ENCODE data around the gene PACS2. TPM values are rescaled to one million over a fixed set of nuclear protein-coding genes. Genes with fewer than 3 reads are reported as not detected.

PACS2 gene
- total RNA-seq, 4 donors from 2014 or later = 142 to 225 (median 183) TPM

DNA sequence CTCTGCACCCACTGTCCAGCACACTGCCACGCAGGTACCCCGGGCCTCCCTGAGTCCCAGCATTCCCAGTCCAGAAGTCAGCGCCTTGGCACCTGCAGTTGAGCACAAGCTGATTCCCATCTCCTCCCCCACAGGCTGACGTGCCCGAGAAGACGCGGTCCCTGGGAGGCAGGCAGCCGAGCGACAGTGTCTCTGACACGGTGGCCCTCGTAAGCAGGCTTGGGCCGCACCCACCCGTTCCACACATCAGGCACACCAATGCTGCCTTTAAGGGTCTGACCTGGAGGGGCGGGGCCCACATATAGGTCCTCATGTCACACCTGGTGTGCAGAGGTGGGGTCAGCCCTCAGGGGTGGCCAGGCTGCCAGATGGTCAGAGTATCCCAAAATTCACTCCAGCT lies 65.4 kb downstream of the PACS2 start:
- no peaks in the 10 kb centered on the region for H3K4me1 ChIP-seq
- TF ChIP-seq, protein P1, sequence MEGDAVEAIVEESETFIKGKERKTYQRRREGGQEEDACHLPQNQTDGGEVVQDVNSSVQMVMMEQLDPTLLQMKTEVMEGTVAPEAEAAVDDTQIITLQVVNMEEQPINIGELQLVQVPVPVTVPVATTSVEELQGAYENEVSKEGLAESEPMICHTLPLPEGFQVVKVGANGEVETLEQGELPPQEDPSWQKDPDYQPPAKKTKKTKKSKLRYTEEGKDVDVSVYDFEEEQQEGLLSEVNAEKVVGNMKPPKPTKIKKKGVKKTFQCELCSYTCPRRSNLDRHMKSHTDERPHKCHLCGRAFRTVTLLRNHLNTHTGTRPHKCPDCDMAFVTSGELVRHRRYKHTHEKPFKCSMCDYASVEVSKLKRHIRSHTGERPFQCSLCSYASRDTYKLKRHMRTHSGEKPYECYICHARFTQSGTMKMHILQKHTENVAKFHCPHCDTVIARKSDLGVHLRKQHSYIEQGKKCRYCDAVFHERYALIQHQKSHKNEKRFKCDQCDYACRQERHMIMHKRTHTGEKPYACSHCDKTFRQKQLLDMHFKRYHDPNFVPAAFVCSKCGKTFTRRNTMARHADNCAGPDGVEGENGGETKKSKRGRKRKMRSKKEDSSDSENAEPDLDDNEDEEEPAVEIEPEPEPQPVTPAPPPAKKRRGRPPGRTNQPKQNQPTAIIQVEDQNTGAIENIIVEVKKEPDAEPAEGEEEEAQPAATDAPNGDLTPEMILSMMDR (IDR thresholded peaks at IDR 0.05) = no peak
- TF ChIP-seq POLR2A (IDR thresholded peaks at IDR 0.05) = no peak
- no peak for TF ChIP-seq EP300 (IDR thresholded peaks at IDR 0.05)
- no peak overlapping the region for H3K4me3 ChIP-seq
- 91 to 95% methylated on average over 14 of the region's 14 CpGs for WGBS, 2 donors
- no peak for DNase-seq (ENCODE audit: low spot score in 2 of 2)
- no peaks in the 10 kb centered on the region for H3K9me3 ChIP-seq
- no peak overlapping the region for H3K27ac ChIP-seq
- peaks cover 0 to 75% (median 4%) of the 10 kb centered on the region in 3 donors for H3K36me3 ChIP-seq
- H3K27me3 ChIP-seq = no peaks in the 10 kb centered on the region

DNA sequence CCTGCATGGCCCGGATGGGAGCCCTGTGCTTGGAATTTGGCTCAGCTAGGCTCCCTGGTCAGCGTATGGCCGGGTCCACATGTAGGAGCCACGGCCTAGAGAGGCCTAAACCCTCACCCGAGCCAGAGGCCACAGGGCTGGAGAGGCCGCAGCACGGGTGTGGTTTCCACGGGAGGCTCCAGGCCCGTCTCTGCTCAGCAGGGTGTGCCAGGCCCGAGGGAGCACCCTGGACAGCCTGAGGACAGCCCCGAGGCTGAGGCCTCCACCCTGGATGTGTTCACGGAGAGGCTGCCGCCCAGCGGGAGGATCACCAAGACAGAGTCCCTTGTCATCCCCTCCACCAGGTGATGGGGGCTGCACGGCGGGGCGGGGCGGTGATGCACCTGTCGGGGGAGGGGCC lies 66.2 kb downstream of the PACS2 start:
- DNase-seq (ENCODE audit: low spot score in 2 of 2) = no peak
- Histone ChIP-seq H3K36me3 (peaks cover 0 to 83% (median 4%) of the 10 kb centered on the region in 3 donors), H3K27ac (no peak overlapping the region), H3K27me3 (no peaks in the 10 kb centered on the region), H3K4me1 (no peaks in the 10 kb centered on the region), H3K4me3 (no peak overlapping the region), H3K9me3 (no peaks in the 10 kb centered on the region)
- no peak for TF ChIP-seq POLR2A (IDR thresholded peaks at IDR 0.05)
- TF ChIP-seq EP300 (IDR thresholded peaks at IDR 0.05) = no peak
- TF ChIP-seq, protein P1 (IDR thresholded peaks at IDR 0.05) = no peak
- WGBS, 2 donors = 85 to 91% methylated on average over 17 to 19 of the region's 19 CpGs

GRCh38 chr14:105381446-105382342 lies 67.1 kb downstream of the PACS2 start:
- H3K4me3 ChIP-seq = no peak overlapping the region
- 91 to 100% methylated on average over 9 to 22 of the region's 27 CpGs for WGBS, 2 donors
- H3K27me3 ChIP-seq = no peaks in the 10 kb centered on the region
- no peaks in the 10 kb centered on the region for H3K4me1 ChIP-seq
- DNase-seq (ENCODE audit: low spot score in 2 of 2) = no peak
- no peaks in the 10 kb centered on the region for H3K9me3 ChIP-seq
- peaks cover 0 to 86% (median 4%) of the 10 kb centered on the region in 3 donors for H3K36me3 ChIP-seq
- no peak overlapping the region for H3K27ac ChIP-seq
- TF ChIP-seq POLR2A (IDR thresholded peaks at IDR 0.05) = no peak

GRCh38 chr14:105382343-105383082 lies 68.0 kb downstream of the PACS2 start:
- WGBS, 2 donors = 93 to 98% methylated on average over 23 to 26 of the region's 26 CpGs
- Histone ChIP-seq H3K9me3 (no peaks in the 10 kb centered on the region), H3K36me3 (peaks cover 0 to 91% (median 4%) of the 10 kb centered on the region in 3 donors), H3K4me3 (no peak overlapping the region), H3K4me1 (no peaks in the 10 kb centered on the region), H3K27me3 (no peaks in the 10 kb centered on the region), H3K27ac (no peak overlapping the region)
- DNase-seq (ENCODE audit: low spot score in 2 of 2) = no peak
- TF ChIP-seq, protein P1 (IDR thresholded peaks at IDR 0.05) = no peak
- TF ChIP-seq EP300 (IDR thresholded peaks at IDR 0.05) = no peak
- TF ChIP-seq POLR2A (IDR thresholded peaks at IDR 0.05) = no peak

- Histone ChIP-seq H3K36me3 (peaks cover 0 to 98% (median 4%) of the 10 kb centered on the region in 3 donors), H3K27ac (no peak overlapping the region), H3K4me1 (peaks cover 0 to 4% (median 0%) of the 10 kb centered on the region in 4 donors), H3K27me3 (no peaks in the 10 kb centered on the region), H3K4me3 (no peak overlapping the region), H3K9me3 (no peaks in the 10 kb centered on the region)
- WGBS, 2 donors = 97 to 99% methylated on average over 23 to 31 of the region's 32 CpGs
- DNase-seq (ENCODE audit: low spot score in 2 of 2) = no peak
- no peak for TF ChIP-seq POLR2A (IDR thresholded peaks at IDR 0.05)
- no peak for TF ChIP-seq EP300 (IDR thresholded peaks at IDR 0.05)
- TF ChIP-seq, protein P1 (IDR thresholded peaks at IDR 0.05) = no peak
Observed at GRCh38 chr14:105383083-105383730, 68.7 kb downstream of the PACS2 start.
